Testis (tissue), 2 donors: ENCODE measurements around the gene SPIRE2.

Experiments used
- CTCF ChIP-seq, 3 experiments: fragments of 450-650 bp in 2 of 3; fragments of 200-600 bp in 1 of 3; sonication (generic) in 1 of 3; IDR thresholded peaks; one replicate each; pipeline ENCODE4 v1.5.1; 2016 to 2019; ENCODE audit warnings: antibody characterized with exemption in 3 of 3, mild to moderate bottlenecking in 2 of 3, moderate library complexity in 1 of 3
- POLR2A ChIP-seq: fragments of 450-650 bp; IDR thresholded peaks from one replicate; pipeline ENCODE4 v1.6.1; 2017; ENCODE audit warnings: antibody characterized with exemption, mild to moderate bottlenecking, moderate library complexity

- no peak for TF ChIP-seq CTCF (IDR thresholded peaks at IDR 0.05)
- no peak for TF ChIP-seq POLR2A
These were observed 19.0 kb downstream of the SPIRE2 start for GRCh38 chr16:89847051-89847939.
